ENCODE data around the gene BMP6. TPM values are rescaled to one million over a fixed set of nuclear protein-coding genes. Genes with fewer than 3 reads are reported as not detected.
A peak's percentile ranks its signal among the peaks of the same experiment; 100 is the strongest.

Gene BMP6
- total and polyA plus RNA-seq, 2 of the 8 experiments (the other 6 are each of a cell fraction or from before 2014, with no cell fraction given) = 2.0 to 2.1 TPM

DNA sequence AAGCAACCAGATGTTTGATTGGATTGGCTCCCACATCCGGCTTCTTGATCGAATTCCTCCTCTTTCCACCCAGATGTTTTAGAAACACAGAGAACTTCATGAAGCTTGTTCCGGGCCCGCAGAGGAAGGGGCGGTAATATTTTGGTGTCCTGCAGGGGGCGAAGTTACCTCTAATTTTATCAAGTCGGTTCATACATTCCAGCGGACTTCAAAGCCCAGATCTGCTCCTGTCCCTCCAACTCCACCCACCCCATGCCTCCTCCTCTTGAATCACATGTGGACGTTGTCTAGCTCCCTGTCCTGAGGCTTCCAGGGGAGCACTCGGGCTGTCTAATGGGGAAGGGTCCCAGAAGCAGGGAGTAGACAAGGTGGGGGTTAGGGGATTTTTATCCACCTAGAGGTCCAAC, 2.9 kb upstream of the BMP6 start:
- TF ChIP-seq TEAD4 (IDR thresholded peaks at IDR 0.05; ENCODE audit: low read depth, low read length) (peak; percentile 91), SRF (IDR thresholded peaks at IDR 0.05; ENCODE audit: low read depth, low read length) (no peak), RAD21 (IDR thresholded peaks at IDR 0.05 in 1 of 2, conservative IDR thresholded peaks at IDR 0.05 in 1 of 2; ENCODE audit: low read depth in 2 of 2, low read length in 2 of 2) (peak; percentile 64 to 71), EZH2 (IDR thresholded peaks at IDR 0.05; ENCODE audit: low read depth, low read length, severe bottlenecking) (peak; percentile 16)
- TF ChIP-seq, protein P1, sequence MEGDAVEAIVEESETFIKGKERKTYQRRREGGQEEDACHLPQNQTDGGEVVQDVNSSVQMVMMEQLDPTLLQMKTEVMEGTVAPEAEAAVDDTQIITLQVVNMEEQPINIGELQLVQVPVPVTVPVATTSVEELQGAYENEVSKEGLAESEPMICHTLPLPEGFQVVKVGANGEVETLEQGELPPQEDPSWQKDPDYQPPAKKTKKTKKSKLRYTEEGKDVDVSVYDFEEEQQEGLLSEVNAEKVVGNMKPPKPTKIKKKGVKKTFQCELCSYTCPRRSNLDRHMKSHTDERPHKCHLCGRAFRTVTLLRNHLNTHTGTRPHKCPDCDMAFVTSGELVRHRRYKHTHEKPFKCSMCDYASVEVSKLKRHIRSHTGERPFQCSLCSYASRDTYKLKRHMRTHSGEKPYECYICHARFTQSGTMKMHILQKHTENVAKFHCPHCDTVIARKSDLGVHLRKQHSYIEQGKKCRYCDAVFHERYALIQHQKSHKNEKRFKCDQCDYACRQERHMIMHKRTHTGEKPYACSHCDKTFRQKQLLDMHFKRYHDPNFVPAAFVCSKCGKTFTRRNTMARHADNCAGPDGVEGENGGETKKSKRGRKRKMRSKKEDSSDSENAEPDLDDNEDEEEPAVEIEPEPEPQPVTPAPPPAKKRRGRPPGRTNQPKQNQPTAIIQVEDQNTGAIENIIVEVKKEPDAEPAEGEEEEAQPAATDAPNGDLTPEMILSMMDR (IDR thresholded peaks at IDR 0.05; ENCODE audit: control extremely low read depth in 1 of 3, insufficient read depth in 1 of 3, low read depth in 1 of 3, low read length in 3 of 3) = peak; percentile 28 to 59 (median 54)
- TF ChIP-seq, protein P2, sequence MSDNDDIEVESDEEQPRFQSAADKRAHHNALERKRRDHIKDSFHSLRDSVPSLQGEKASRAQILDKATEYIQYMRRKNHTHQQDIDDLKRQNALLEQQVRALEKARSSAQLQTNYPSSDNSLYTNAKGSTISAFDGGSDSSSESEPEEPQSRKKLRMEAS (IDR thresholded peaks at IDR 0.05) = 0 out of 2 replicates have a peak, but pooled peaks have one; percentile 50
- no peaks in the 10 kb centered on the region for H3K79me2 ChIP-seq (ENCODE audit: control insufficient read depth in 1 of 2, insufficient read depth in 2 of 2, low read length in 2 of 2)
- no peak overlapping the region for H2BK120ac ChIP-seq (replicated peaks; ENCODE audit: low read depth, low read length)
- no peak overlapping the region for H3K14ac ChIP-seq (ENCODE audit: insufficient read length)
- H4K8ac ChIP-seq (ENCODE audit: extremely low read depth, insufficient read depth, low read length) = no peak overlapping the region
- H3K27me3 ChIP-seq (replicated peaks in 1 of 4; ENCODE audit: control insufficient read depth in 3 of 4, extremely low read depth in 1 of 4, insufficient read depth in 3 of 4, low read length in 3 of 4) = peaks cover 44 to 51% (median 47%) of the 10 kb centered on the region in 4 experiments
- POLR2A ChIA-PET (ENCODE audit: partially characterized antibody) = interaction anchor here (0.8 kb wide), 1 partner anchor 156 kb away, joined by 3 read pairs; no protein-coding TSS in a partner anchor
- no peak overlapping the region for H2AK5ac ChIP-seq (ENCODE audit: low read depth, low read length)
- H3K56ac ChIP-seq (replicated peaks; ENCODE audit: insufficient read length, low read depth, low read length) = no peak overlapping the region
- H3K4me1 ChIP-seq (replicated peaks in 1 of 4; ENCODE audit: control insufficient read depth in 3 of 4, insufficient read depth in 4 of 4, low read length in 3 of 4) = peaks cover 2 to 13% (median 4%) of the 10 kb centered on the region in 4 experiments; a peak in 5 of 7 replicates
- no peak overlapping the region for H3K4me2 ChIP-seq (ENCODE audit: insufficient read depth in 1 of 2, low read depth in 2 of 2, low read length in 2 of 2)
- WGBS, 2 experiments (ENCODE audit: extremely low coverage in 1 of 2, insufficient coverage in 1 of 2, insufficient read length in 1 of 2, insufficient replicate concordance in 2 of 2, low coverage in 1 of 2, low lambda C conversion rate in 2 of 2, missing lambda C conversion rate in 1 of 2) = 22% methylated on average over 10 of the region's 10 CpGs; no CpG with 5 or more reads in 1 of the 2 experiments
- peaks cover 9% of the 10 kb centered on the region for H3K23me2 ChIP-seq (ENCODE audit: low read depth, low read length)
- no peak overlapping the region for H4K91ac ChIP-seq (replicated peaks; ENCODE audit: insufficient read length, low read length)
- H3K23ac ChIP-seq (ENCODE audit: insufficient read length) = no peak overlapping the region
- H3K36me3 ChIP-seq (ENCODE audit: control insufficient read depth in 2 of 4, insufficient read depth in 4 of 4, low read length in 3 of 4) = peaks cover 0 to 2% (median 0%) of the 10 kb centered on the region in 4 experiments; a peak in 1 of 8 replicates
- no peak overlapping the region for H2AFZ ChIP-seq (ENCODE audit: low read length)
- no peak overlapping the region for H4K5ac ChIP-seq (ENCODE audit: insufficient read length, low read depth, low read length)
- no peak overlapping the region for H3K4ac ChIP-seq (replicated peaks; ENCODE audit: insufficient read length, low read depth, low read length)
- DNase-seq (ENCODE audit: low read depth in 1 of 2, low spot score in 2 of 2) = peak; percentile 61 to 89
- no peak overlapping the region for H2BK5ac ChIP-seq (ENCODE audit: low read depth, low read length)
- H3K9ac ChIP-seq (replicated peaks in 1 of 4; ENCODE audit: extremely low read depth in 1 of 4, low read depth in 3 of 4, low read length in 3 of 4) = no peak overlapping the region
- CTCF ChIA-PET (ENCODE audit: partially characterized antibody) = interaction anchor here (0.6 to 3.5 kb wide), 57 partner anchors 9 to 614 kb away, joined by 3 to 16 read pairs (median 4); no protein-coding TSS in a partner anchor
- no peak overlapping the region for H3K27ac ChIP-seq (ENCODE audit: low read depth, low read length)
- H3K9me3 ChIP-seq (ENCODE audit: insufficient read depth in 2 of 2, low read depth in 1 of 2, low read length in 1 of 2) = no peaks in the 10 kb centered on the region
- H3K18ac ChIP-seq (ENCODE audit: extremely low read depth, low read length) = no peak overlapping the region
- H2BK12ac ChIP-seq (ENCODE audit: low read depth, low read length) = no peak overlapping the region
- no peak overlapping the region for H3K4me3 ChIP-seq (ENCODE audit: extremely low read depth in 1 of 4, insufficient read depth in 2 of 4, low read depth in 3 of 4, low read length in 4 of 4)
- H3K79me1 ChIP-seq (ENCODE audit: low read depth, low read length) = no peaks in the 10 kb centered on the region
- no peak overlapping the region for H2BK15ac ChIP-seq (ENCODE audit: low read length)
- H4K20me1 ChIP-seq (replicated peaks in 1 of 2; ENCODE audit: control insufficient read depth in 1 of 2, insufficient read depth in 2 of 2, low read length in 2 of 2) = peaks cover 0 to 2% of the 10 kb centered on the region in 2 experiments
- H2BK20ac ChIP-seq (ENCODE audit: low read length) = no peak overlapping the region
- FAIRE-seq = peak; percentile 80

Data from H1 (cell line).